Esophagus muscularis mucosa (tissue), 3 donors: ENCODE measurements around the gene MXRA7.

Experiments used
- EP300 ChIP-seq: sonication (generic); formaldehyde crosslinking; IDR thresholded peaks from one replicate; pipeline ENCODE4 v1.6.1; 2017; ENCODE audit warnings: antibody characterized with exemption
- POLR2A ChIP-seq: fragments of 450-650 bp; IDR thresholded peaks from one replicate; pipeline ENCODE4 v1.6.1; 2017; ENCODE audit warnings: antibody characterized with exemption, moderate library complexity, mild to moderate bottlenecking, low read depth
- POLR2AphosphoS5 ChIP-seq, 2 donors: sonication (generic); formaldehyde crosslinking; IDR thresholded peaks; one replicate each; pipeline ENCODE4 v1.6.1; 2017; ENCODE audit warnings: antibody characterized with exemption in 2 of 2

GRCh38 chr17:76689859-76690258 lies 20.9 kb downstream of the MXRA7 start:
- TF ChIP-seq POLR2AphosphoS5 (IDR thresholded peaks at IDR 0.05) (peak; percentile 34 to 64), POLR2A (no peak), EP300 (no peak)
